ENCODE measurements around the gene VWA5A.

- no peak for TF ChIP-seq CTCF (conservative IDR thresholded peaks at IDR 0.05; ENCODE audit: low read length)
- no peak for TF ChIP-seq EZH2phosphoT487 (IDR thresholded peaks at IDR 0.05; ENCODE audit: borderline replicate concordance, low read depth, low read length)
Measured at GRCh38 chr11:124077266-124077665, 38.0 kb upstream of the VWA5A start.
